ENCODE results near the gene CENPS.
"Not testable (repeated sequence)": the region's sequence is repeated elsewhere in the genome, so short reads cannot be mapped to it uniquely, and the experiment has no call there.

CENPS gene

DNA sequence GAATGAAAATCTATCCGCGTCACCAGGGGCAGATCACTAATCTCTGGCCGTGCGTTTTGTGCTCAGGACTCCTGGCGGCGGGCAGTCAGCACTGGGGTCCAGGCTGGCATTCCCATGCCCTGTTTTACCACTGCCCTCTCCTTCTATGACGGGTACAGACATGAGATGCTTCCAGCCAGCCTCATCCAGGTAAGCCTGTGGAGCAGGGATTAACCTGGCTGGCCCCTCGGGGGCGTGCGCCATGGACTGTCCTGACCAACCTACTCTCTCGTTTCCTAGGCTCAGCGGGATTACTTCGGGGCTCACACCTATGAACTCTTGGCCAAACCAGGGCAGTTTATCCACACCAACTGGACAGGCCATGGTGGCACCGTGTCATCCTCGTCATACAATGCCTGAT, 10.9 kb upstream of the CENPS start:
- no peak for DNase-seq (ENCODE audit: low read depth in 2 of 2)

DNA sequence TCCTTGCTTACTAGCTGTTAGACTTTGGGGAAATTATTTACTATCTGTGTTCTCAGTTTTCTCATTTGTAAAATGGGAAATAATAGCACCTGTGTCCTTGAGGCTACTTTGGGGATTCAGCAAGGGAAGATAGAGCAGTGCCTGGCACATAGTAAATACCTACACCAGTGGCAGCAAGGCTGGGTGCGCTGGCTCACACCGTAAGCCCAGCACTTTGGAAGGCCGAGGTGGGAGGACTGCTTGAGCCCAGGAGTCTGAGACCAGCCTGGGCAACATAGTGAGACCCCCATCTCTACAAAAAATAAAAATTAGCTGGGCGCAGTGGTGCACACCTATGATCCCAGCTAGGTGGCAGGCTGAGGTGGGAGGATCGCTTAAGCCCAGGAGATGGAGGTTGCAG, 8.6 kb upstream of the CENPS start:
- no peak for DNase-seq (ENCODE audit: low read depth in 2 of 2)

DNA sequence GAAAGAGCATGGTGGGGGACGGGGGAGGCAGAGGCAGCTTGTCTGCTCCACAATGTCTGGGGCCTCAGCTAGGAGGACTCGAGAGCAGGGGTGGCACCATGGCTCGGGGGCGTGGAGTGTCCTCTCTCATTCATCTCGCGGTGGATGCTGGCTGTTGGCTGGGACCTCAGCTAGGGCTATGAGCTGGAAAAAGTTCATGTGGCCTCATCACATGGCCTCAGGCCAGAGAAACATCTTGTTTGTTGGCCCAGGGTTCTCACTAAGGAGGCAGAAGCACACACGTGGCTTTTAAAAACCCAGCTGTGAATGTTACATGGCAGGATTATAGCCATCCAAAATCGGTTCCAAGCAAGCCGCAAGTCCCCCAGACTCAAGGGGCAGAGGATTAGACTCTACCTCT, 6.2 kb upstream of the CENPS start:
- no peak for DNase-seq (ENCODE audit: low read depth in 2 of 2)

DNA sequence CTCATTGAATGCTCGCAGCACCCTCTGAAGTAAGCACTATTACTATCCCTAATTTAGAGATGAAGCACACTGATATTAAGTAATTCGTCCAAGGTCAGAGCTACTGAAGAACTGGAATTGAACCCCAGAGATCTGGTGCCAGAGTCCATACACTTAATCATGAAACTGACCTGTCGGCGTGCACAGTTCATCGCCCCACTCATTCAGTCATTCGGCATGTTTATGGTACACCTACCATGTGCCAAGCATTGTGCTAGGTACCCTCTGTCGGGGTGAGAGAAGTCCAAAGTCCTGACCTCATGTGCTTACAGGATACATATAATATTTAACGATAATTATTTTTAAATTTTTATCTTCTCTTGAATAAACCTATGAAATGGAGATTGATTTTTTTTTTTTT, 5.6 kb upstream of the CENPS start:
- DNase-seq (ENCODE audit: low read depth in 2 of 2): no peak

DNA sequence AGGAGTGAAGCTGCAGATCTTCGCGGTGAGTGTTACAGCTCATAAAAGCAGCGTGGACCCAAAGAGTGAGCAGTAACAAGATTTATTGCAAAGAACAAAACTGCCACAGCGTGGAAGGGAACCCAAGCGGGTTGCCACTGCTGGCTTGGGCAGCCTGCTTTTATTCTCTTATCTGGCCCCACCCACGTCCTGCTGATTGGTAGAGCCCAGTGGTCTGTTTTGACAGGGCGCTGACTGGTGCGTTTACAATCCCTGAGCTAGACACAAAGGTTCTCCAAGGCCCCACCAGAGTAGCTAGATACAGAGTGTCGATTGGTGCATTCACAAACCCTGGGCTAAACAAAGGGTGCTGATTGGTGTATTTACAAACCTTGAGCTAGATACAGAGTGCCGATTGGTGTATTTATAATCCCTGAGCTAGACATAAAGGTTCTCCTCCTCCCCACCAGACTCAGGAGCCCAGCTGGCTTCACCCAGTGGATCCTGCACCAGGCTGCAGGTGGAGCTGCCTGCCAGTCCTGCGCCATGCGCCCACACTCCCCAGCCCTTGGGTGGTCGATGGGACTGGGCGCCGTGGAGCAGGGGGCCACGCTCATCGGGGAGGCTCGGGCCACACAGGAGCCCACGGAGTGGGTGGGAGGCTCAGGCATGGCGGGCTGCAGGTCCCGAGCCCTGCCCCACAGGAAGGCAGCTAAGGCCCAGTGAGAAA, 4.3 kb upstream of the CENPS start:
- not testable (repeated sequence) for DNase-seq (ENCODE audit: low read depth in 2 of 2)

DNA sequence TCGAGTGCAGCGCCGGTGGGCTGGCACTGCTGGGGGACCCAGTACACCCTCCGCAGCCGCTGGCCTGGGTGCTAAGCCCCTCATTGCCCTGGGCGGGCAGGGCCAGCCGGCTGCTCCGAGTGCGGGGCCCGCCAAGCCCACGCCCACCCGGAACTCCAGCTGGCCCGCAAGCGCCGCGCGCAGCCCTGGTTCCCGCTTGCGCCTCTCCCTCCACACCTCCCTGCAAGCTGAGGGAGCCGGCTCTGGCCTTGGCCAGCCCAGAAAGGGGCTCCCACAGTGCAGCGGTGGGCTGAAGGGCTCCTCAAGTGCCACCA, 3.7 kb upstream of the CENPS start:
- not testable (repeated sequence) for DNase-seq (ENCODE audit: low read depth in 2 of 2)

DNA sequence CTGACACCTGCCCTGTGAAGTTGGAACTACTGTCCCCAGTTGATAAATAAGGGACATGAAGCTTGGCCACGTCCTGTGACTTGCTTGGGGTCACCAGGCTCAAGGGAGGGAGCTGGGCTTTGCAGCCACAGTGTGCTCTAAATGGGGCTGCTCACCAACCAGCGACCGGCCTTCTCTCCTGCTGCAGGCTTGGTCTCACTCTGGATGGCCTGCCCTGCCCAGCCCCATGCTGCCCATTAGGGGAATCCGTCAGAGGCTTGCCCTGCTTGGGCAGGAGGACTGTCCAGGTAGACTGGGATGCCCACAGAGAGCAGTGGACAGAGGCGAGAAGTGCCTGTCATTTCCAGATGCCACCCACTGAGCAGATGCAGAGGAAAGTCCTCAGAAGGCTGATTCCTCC, 1.2 kb upstream of the CENPS start:
- DNase-seq (ENCODE audit: low read depth in 2 of 2): no peak

DNA sequence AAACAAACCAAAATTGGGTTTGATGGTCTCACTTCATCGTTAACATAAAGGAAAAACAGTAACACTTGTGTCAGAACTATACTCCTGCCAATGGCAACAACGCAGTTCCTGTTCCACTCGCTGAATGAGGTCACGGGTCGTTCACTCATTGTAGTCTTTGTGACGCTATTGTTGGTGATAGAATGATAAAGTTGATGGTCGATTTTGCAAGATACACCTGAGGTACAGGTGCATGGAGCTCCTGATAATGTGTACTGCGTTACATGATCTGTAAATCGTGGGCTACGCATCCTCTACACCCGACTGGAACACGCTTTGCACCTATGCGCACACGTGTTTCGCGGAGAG, 391 bp upstream of the CENPS start:
- no peak for DNase-seq (ENCODE audit: low read depth in 2 of 2)

DNA sequence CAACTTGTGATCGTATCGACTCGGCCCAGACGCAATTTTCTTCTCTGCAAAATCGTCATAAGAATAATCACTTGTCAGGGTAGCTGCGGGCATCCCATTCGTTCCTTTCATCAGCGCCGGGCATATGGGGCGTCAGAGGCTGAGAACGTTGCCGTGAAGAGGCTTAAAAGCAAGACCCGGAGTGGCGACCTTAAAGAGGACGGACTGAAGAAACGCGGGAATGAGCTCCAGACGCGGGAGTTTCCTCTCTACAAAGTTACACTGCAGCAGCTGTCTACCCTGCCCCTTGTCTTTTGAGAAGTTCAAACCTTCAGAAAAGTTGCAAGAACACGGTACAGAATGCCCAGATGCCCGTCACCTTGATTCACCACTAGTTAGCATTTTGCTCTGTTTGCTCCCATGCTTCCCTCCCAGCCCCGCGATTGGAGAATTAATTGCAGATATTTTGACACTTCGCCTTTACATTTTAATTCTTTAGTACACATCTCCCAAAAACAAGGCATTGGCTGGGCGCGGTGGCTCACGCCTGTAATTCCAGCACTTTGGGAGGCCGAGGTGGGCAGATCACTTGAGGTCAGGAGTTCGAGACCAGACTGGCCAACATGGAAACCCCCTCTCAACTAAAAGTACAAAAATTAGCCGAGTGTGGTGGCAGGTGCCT, 967 bp downstream of the CENPS start:
- DNase-seq (ENCODE audit: low read depth in 2 of 2): no peak

DNA sequence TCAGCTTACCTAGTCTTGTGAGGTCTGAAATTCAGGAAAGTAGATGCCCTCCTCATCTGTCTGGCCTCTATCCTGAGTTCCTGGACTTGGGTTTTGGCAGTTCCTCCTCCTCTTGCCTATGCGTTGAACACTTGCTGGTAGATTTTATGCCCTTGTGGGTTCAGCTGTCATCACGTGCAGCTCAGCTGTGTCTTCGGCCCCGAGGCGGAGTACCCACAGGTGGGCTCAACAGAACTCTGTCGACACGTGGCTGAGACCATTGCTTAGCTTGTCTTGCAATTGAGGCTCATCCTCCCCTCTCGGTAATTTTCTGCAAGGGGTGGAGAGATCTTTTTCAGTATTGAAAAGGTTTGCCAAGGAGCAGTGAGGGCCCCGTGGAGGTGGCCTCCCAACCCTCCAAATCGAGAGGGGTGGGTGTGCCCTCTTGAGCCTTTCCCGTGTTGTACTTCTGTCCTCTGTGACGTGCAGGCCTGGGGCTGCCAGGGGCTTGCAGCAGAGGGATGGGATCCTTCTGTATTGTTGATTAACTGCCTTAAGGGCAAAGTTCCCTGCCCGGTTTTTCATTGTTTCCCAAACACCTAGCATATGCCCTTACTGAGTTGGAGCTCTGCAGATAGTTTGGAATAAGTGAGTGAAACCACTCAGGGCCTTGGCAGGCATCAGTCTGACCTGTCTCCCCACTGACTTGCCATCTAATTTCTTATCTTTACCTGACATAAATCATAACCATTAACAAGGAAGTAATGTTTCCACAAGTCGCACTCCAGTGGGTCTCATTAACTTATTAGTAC, 2.9 kb downstream of the CENPS start:
- no peak for DNase-seq (ENCODE audit: low read depth in 2 of 2)

DNA sequence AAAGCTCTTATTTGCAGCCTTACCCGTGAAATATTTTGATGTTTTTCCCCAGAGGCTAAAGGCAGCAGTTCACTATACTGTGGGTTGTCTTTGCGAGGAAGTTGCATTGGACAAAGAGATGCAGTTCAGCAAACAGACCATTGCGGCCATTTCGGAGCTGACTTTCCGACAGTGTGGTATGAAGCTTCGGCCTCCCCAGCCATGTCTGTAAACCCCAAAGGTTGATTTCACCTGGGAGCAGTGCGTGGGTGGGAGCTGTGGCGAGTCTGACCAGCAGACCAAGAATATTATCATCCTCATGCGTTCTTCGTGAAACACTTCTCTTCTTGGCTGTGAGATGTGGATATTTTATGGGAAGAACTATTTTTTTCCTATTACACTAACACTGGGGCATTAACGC, 3.6 kb downstream of the CENPS start:
- no peak for DNase-seq (ENCODE audit: low read depth in 2 of 2)

DNA sequence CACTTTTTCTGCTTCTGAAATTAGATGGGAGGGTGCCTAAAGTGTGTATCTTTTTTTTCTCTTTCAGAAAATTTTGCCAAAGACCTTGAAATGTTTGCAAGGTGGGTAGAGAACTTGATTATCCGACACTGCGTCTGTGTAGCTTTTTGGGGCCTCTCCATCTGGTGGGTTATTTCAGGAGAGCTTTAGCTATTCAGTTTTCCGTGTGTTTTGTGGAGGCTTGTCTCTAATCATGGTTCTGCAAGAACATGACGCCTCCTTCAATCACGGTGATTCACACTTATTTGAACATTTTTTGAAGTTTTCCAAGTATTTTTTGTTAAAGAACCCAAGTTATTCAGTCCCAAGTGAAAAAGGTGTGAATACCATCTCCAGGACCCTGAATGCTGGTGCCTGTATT, 4.4 kb downstream of the CENPS start:
- DNase-seq (ENCODE audit: low read depth in 2 of 2): no peak

DNA sequence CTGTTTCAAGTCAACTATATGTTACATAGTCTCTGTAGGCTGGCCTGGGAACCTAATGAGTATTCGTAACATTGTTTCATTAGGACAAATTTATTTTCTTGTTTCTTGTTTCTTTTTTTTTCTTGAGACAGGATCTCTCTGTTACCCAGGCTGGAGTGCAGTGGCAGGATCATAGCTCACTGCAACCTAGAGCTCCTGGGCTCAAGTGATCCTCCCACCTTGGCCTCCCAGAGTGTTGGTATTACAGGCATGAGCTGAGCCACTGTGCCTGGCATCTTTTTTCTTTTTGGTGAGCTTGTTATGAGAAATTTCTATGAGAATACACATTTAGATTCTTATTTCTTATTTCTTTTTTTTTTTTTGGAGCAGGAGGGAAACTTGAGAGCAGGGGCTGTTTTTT, 6.8 kb downstream of the CENPS start:
- no peak for DNase-seq (ENCODE audit: low read depth in 2 of 2)

DNA sequence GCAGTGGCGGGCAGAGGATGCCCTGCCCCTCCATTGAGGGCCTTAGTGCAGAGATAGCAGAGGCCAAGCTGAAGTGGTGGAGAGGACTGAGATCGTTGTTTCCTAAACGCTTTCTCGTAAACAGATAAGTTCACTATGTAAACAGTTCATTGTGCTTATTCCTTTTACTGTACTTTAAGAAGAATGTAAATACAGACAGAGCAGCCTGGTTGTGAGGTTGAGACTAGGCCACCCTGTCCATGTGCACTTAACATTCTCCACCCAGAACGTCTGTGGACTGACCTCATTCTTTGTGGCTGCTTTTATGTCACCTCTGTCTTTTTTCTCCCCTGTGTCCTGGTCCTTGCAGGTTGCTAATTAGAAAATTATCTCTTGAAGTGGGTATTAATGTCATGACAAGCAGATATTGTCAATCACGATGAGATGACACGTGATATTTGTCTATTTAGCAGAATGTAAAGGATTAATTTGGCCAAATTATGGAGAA, 8.5 kb downstream of the CENPS start:
- no peak for DNase-seq (ENCODE audit: low read depth in 2 of 2)

DNA sequence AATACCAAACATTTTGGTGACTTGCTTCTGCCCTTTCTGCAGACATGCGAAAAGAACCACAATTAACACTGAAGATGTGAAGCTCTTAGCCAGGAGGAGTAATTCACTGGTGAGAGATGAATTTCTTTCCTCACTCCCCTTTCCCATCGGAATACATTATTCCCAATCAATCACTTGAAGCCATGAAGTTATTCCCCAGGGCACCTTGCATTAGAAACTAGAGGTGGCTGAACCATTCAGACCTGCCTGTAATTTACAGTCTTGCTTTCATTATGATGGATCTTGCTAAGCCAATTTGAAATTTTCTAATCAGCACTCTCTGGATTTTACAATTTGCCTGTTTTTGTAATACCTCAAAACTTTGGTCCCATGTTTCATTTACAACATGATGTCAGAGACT, 10.1 kb downstream of the CENPS start:
- DNase-seq (ENCODE audit: low read depth in 2 of 2): no peak

DNA sequence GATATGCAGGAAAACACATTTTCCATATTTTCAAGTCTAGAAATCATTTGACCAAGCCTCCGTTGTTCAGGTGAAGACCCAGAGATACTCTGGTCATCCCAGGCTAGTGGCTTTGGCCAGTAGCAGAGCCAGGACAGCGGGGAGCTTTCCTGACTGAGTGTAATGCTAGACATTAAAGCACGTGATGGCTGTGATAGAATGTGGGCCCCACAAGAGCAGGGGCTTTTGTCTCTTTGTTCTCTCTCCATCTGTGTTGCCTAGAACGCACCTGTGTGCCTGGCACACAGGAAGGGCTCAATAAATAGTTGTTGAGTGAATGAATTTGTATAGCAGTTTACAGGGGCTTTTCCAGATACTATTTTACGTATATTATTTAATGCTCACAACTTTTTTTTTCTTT, 10.6 kb downstream of the CENPS start:
- no peak for DNase-seq (ENCODE audit: low read depth in 2 of 2)

DNA sequence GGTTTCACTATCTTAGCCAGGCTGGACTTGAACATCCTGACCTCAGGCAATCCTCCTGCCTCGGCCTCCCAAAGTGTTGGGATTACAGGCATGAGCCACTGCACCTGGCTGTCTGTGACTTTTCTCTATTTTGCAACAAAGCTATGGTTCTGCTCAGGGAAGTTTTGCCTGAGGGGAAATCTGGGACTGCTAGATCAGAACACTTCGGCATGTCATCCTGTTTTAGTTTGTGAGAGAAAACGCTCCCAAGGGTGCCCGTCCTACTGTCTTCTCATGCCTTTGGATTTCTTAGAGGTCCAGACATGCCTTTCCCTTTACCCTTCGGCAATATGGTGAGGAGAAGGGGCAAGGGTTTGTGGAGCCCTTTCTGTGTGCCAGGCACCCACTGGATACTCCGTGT, 14.0 kb downstream of the CENPS start:
- DNase-seq (ENCODE audit: low read depth in 2 of 2): no peak

DNA sequence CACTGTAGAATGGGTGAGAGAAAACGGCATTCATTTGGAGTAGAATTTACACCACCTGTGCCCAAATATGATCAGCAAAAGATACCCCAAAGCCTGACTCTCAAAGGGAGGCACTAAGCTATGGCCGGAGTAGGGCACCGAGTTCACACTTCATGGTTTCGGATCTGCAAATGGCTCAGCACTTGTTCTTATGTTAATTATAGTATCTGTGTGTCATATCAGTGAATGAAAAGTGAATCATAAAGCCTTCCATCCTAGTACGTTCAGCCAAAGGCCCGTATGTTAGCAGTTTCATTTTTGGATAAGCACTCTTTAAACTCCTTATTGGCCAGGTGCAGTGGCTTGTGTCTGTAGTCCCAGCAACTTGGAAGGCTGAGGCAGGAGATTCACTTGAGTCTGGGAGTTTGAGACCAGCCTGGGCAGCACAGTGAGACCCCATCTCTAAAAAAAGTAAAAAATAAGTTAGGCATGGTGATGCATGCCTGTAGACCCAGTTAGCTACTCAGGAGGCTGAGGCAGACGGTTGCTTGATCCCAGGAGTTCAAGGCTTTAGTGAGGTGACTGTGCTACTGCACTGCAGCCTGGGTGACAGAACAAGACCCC, 14.7 kb downstream of the CENPS start:
- DNase-seq (ENCODE audit: low read depth in 2 of 2): no peak

DNA sequence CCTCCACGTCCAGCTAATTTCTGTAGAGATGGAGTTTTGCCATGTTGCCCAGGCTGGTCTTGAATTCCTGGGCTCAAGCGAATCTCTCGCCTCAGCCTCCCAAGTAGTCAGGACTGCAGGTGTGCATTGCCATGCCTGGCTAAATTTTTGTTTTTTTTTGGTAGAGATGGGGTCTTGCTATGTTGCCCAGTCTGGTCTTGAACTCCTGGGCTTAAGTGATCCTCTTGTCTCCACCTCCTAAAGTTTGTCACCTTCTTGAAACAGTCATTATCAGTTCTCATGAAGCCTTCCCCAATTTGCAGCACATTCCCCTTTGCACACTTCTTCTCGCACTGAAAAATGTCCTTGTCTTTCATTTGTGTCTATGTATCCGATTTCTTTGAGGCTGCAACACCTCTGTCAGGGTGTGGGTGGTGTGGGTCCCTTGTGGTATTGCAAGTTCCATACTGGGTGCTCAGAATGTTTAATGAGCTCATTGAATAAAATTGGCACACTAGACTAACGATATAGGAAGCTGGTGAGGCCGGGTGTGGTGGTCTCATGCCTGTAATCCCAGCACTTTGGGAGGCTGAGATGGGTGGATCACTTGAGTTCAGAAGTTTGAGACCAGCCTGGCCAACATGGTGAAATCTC, 16.7 kb downstream of the CENPS start:
- no peak for DNase-seq (ENCODE audit: low read depth in 2 of 2)

DNA sequence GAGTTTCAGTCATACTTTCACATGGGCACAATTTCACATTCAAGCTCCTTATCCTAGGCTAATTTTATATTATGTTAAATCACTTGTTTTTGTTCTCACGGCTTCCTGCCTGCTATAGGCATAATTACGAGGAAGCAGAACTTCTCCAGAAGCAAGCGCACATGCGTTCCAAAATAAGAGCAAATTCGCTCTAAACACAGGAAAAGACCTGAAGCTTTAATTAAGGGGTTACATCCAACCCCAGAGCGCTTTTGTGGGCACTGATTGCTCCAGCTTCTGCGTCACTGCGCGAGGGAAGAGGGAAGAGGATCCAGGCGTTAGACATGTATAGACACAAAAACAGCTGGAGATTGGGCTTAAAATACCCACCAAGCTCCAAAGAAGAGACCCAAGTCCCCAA, 19.5 kb downstream of the CENPS start, which contains the start of gene CORT:
TSS of gene CORT (plus strand) at position 281 of the 400 bp plus-strand sequence. CDS start 193 bp downstream, outside the sequence.
- no peak for DNase-seq (ENCODE audit: low read depth in 2 of 2)

DNA sequence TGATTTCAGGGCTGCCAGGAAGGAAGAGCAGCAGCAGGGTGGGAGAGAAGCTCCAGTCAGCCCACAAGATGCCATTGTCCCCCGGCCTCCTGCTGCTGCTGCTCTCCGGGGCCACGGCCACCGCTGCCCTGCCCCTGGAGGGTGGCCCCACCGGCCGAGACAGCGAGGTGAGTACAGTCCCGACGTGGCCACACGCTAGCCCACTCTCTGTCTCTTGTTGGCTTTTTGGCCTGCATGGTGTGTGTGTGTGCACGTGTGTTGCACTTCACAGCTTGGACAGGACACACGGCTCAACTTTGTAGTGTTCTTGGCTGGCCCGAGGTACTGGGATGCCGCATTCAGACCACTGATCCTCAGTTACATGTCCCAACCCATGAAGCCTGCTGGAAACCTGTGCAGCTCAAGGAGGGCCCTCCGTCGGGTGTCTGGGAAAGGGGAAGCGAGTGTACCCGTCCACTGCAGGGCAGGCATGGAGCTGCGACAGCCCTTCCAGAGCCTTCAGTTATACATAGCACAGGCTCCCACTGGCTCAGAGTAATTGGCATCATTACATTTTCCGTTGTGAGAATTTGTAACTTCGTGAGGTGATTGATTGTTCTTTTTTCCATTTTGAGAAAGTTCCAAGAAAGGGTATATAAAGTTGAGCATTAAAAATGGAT, 20.1 kb downstream of the CENPS start:
- no peak for DNase-seq (ENCODE audit: low read depth in 2 of 2)

DNA sequence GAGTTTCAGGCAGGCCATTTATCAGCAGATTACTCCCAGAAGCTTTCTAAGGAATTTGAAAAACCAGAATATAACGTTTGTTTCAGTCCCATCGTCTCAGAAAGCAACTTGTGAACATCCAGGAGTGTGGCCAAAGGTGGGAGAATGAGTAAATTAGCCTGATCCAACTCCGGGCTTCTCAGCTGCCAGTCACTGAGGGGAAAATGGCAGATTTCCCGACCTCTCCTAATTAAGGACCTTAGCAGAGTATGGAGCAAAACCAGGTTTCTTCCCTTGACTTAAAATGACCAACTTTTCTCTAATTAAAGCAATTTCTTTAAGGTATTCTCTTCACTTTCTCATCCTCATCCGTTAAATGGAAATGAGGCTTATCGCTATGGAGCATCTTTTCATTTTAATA, 20.6 kb downstream of the CENPS start:
- DNase-seq (ENCODE audit: low read depth in 2 of 2): no peak
